Measurements from ENCODE around the gene HOXC9.

The HOXC9 gene

DNA sequence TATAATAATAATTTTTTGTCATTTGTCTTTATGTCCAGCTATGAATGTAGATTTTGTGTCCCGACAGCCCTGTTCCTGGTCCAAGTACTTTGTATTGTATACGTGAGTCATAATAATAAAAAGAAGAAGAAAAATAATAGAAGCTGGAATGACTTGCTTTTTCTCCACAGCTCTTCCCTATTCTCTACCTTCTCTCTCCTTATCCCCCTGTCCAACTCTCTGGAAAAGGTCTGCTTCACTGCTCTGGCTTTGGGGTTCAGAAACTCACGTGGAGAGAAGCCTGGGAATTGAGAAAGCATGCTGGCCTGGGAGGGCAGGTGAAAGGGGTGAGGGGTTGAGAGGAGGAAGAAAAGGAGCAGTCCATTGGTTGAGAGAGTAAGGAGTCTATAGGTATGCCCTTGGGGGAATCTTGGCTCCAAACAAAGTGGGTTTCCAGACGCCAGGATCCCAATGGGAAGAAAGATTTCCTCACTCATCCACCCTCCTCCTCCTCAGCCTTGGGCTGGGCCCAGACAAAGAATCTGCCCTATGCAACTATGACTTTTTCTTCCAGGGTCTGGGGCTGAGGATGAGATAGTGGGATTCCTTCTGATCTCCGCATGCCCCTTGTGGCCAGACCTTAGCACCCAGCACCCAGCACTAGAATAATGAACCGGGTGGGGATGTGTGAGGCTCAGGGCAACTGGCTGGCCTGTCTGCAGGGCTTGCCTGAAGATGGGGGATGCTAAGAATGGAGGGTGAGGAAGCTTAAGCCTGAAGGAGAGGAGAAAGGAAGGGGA lies 12.9 kb downstream of the HOXC9 start:
- TF ChIP-seq, protein P1, sequence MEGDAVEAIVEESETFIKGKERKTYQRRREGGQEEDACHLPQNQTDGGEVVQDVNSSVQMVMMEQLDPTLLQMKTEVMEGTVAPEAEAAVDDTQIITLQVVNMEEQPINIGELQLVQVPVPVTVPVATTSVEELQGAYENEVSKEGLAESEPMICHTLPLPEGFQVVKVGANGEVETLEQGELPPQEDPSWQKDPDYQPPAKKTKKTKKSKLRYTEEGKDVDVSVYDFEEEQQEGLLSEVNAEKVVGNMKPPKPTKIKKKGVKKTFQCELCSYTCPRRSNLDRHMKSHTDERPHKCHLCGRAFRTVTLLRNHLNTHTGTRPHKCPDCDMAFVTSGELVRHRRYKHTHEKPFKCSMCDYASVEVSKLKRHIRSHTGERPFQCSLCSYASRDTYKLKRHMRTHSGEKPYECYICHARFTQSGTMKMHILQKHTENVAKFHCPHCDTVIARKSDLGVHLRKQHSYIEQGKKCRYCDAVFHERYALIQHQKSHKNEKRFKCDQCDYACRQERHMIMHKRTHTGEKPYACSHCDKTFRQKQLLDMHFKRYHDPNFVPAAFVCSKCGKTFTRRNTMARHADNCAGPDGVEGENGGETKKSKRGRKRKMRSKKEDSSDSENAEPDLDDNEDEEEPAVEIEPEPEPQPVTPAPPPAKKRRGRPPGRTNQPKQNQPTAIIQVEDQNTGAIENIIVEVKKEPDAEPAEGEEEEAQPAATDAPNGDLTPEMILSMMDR (IDR thresholded peaks at IDR 0.05; ENCODE audit: low read depth, low read length) = peak; percentile 39; the same call in 1 of the 2 replicates
- DNase-seq = no peak
- Histone ChIP-seq H3K36me3 (no peaks in the 10 kb centered on the region), H3K27me3 (ENCODE audit: insufficient read depth, low read depth, severe bottlenecking) (no peaks in the 10 kb centered on the region), H3K4me3 (ENCODE audit: low read depth, low read length) (no peak overlapping the region), H3K9me3 (ENCODE audit: severe bottlenecking) (no peaks in the 10 kb centered on the region), H3K27ac (peak overlapping the region; percentile 35)

GRCh38 chr12:54014377-54015017 lies 14.5 kb downstream of the HOXC9 start:
- Histone ChIP-seq H3K9me3 (ENCODE audit: severe bottlenecking) (no peaks in the 10 kb centered on the region), H3K27me3 (ENCODE audit: insufficient read depth, low read depth, severe bottlenecking) (no peaks in the 10 kb centered on the region), H3K36me3 (no peaks in the 10 kb centered on the region), H3K27ac (peak overlapping the region; percentile 60), H3K4me3 (ENCODE audit: low read depth, low read length) (no peak overlapping the region)
- TF ChIP-seq, protein P1 (IDR thresholded peaks at IDR 0.05; ENCODE audit: low read depth, low read length) = no peak
- DNase-seq = no peak

DNA sequence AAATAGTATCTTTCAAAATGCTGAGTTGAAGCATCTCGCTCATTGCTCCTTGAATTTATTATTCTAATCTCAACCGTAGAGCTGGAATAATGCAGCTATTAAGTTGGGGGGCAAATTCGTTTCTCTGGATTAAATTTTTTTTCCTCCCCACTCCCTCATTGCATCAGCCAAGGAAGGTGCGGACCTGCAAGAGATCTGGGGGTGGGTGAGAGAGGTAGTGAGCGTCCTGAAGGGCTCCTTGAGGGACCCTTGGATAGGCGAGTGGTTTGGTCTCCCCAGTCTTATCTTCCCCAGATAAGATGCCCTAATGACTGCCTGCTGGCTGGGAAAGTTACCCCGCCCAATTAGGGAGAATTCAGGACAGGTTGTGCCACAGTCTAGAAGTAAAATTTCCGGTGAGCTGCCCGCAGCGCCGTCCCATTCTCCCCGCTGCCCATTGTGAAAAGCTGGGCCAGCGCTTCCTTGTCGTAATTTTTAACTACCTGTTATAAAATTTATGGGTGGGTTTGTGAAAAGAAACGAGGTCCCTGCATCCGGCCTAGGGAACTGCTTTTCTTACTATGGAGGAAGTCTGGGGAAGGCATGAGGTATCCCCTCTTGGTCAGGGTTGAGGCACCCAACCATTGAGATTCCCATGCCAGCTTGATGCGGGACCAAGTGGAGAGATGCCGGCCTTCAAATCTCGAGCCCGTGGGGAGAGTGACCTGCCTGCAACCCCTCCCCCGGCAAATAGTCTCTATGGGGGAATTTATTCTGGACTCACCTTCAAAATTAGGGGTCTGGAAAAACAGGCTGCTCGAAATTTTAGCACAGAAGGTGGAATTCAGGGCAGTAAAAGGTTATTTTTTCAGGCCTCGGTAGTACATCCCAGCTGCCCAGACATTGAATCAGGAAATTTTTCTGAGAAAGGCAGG lies 15.3 kb downstream of the HOXC9 start:
- H3K27me3 ChIP-seq (ENCODE audit: insufficient read depth, low read depth, severe bottlenecking) = no peaks in the 10 kb centered on the region
- TF ChIP-seq, protein P1 (IDR thresholded peaks at IDR 0.05; ENCODE audit: low read depth, low read length) = no peak
- no peak for DNase-seq
- no peak overlapping the region for H3K4me3 ChIP-seq (ENCODE audit: low read depth, low read length)
- H3K27ac ChIP-seq = no peak overlapping the region
- H3K9me3 ChIP-seq (ENCODE audit: severe bottlenecking) = no peaks in the 10 kb centered on the region
- no peaks in the 10 kb centered on the region; the same call in 1 of the 2 replicates for H3K36me3 ChIP-seq

GRCh38 chr12:54016051-54016450 lies 16.1 kb downstream of the HOXC9 start:
- no peaks in the 10 kb centered on the region; the same call in 1 of the 2 replicates for H3K36me3 ChIP-seq
- H3K9me3 ChIP-seq (ENCODE audit: severe bottlenecking) = no peaks in the 10 kb centered on the region
- no peak overlapping the region for H3K27ac ChIP-seq
- DNase-seq = no peak
- TF ChIP-seq, protein P1 (IDR thresholded peaks at IDR 0.05; ENCODE audit: low read depth, low read length) = no peak
- no peak overlapping the region for H3K4me3 ChIP-seq (ENCODE audit: low read depth, low read length)
- no peaks in the 10 kb centered on the region for H3K27me3 ChIP-seq (ENCODE audit: insufficient read depth, low read depth, severe bottlenecking)

DNA sequence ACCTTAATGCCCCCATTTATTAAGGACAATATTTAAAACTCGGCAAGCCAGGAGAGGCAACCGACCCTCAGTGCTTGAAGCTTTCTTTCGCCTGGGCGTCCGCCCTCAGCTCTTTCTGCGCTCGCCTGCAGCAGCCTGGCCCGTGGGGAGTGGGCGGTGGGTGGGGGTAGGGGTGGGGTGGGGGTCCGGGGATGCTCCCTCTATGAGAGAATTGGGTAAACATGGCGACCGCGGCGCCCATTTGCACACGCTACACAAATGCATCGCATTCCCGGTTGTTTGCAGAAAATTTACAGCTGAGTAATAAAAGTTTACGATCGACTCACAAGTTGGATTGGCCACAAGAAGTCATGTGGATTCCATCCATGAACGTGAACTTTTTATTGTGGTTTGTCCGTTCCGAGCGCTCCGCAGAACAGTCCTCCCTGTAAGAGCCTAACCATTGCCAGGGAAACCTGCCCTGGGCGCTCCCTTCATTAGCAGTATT lies 16.6 kb downstream of the HOXC9 start:
- Histone ChIP-seq H3K27me3 (ENCODE audit: insufficient read depth, low read depth, severe bottlenecking) (no peaks in the 10 kb centered on the region), H3K27ac (peak overlapping the region; percentile 97), H3K9me3 (ENCODE audit: severe bottlenecking) (no peaks in the 10 kb centered on the region), H3K4me3 (ENCODE audit: low read depth, low read length) (peak overlapping the region; percentile 73), H3K36me3 (no peaks in the 10 kb centered on the region; the same call in 1 of the 2 replicates)
- TF ChIP-seq, protein P1 (IDR thresholded peaks at IDR 0.05; ENCODE audit: low read depth, low read length) = no peak
- no peak for DNase-seq
